Ovary (tissue), 9 donors: Measurements from ENCODE around the gene NFKBIL1. TPM values are rescaled to one million over a fixed set of nuclear protein-coding genes. Genes with fewer than 3 reads are reported as not detected.

Experiments
- DNase-seq, 5 donors: peaks; one replicate each; pipeline ENCODE4 v3.0.0-alpha.2; 2019 to 2020
- H3K27ac ChIP-seq, 2 donors: fragments of 200-600 bp; one replicate each; pipeline versions ENCODE4 v1.5.1 to v1.8.0; 2019 to 2022
- H3K27me3 ChIP-seq: fragments of 200-600 bp; one replicate; pipeline ENCODE4 v1.8.0; 2022
- H3K36me3 ChIP-seq: fragments of 200-600 bp; sonication (generic); one replicate; pipeline ENCODE4 v1.5.1; 2019
- H3K4me1 ChIP-seq: one replicate; pipeline ENCODE4 v1.8.1; 2013; ENCODE audit warnings: mild to moderate bottlenecking, moderate library complexity; ENCODE audit not compliant: insufficient read depth
- H3K4me3 ChIP-seq: fragments of 200-600 bp; sonication (generic); one replicate; pipeline ENCODE4 v1.5.1; 2017
- H3K9me3 ChIP-seq, 2 donors: fragments of 200-600 bp in 1 of 2; sonication (generic) in 1 of 2; one replicate each; pipeline versions ENCODE4 v1.5.1 to v1.8.1; 2013 to 2019; ENCODE audit warnings: mild to moderate bottlenecking in 1 of 2, moderate library complexity in 1 of 2
- EP300 ChIP-seq: sonication (generic); formaldehyde crosslinking; IDR thresholded peaks from one replicate; pipeline ENCODE4 v1.6.1; 2017; ENCODE audit warnings: antibody characterized with exemption
- POLR2A ChIP-seq: fragments of 450-650 bp; IDR thresholded peaks from one replicate; pipeline ENCODE4 v1.6.1; 2017; ENCODE audit warnings: antibody characterized with exemption, mild to moderate bottlenecking, moderate library complexity
- WGBS, 3 donors: extraction: QIAGEN DNeasy Blood & Tissue Kit in 1 of 3; methylation state at CpG; one replicate each; pipeline versions ENCODE4 v1.1.5 to v1.1.7; 2013 to 2017; 5-methylcytosine and 5-hydroxymethylcytosine counted together
- intact Hi-C, 4 donors: fragments of 100-400 bp; cut with DNase I; formaldehyde crosslinking; loops; one replicate each; pipeline versions ENCODE4 v1.11.0 to v1.15.1; 2022 to 2023
- polyA plus RNA-seq, 2 donors: library from polyadenylated mRNA; stranded (reverse); fragments of 200-250 nt in 1 of 2; fragments of 350-450 nt in 1 of 2; fragmentation: Illumina TruSeq in 1 of 2; extraction: RNeasy Lipid Tissue Mini Kit (QIAGEN cat#74804) in 1 of 2; gene quantifications; one replicate each; pipeline ENCODE4 v1.2.3, GENCODE V29; 2013 to 2014
- total RNA-seq, 7 donors: library from RNA; depleted of rRNA in 2 of 7; stranded (reverse); fragments of >200 nt in 2 of 7; fragmentation: NEBNext Ultra II Directional in 3 of 7; extraction: Animal tissue kit (Norgen Biotek cat#: 25700) in 3 of 7; gene quantifications; one replicate each; pipeline versions ENCODE4 v1.1.0 to v1.2.4, GENCODE V29; 2016 to 2023
- TF ChIP-seq, protein P1 (sequence below), 3 donors: fragments of 450-650 bp in 2 of 3; fragments of 200-600 bp in 1 of 3; IDR thresholded peaks; one replicate each; pipeline versions ENCODE4 v1.5.1 to v1.8.0; 2016 to 2022; ENCODE audit warnings: antibody characterized with exemption in 3 of 3, mild to moderate bottlenecking in 1 of 3
- donor health status: DM: no; HTN: no; CAD: no; lungs with moderate emphysema.
- donor health status: DM: no; HTN: no; CAD: no.
- donor health status: Bipolar disorder and iron deficiency.
- donor health status: DM: yes; HTN: yes; CAD: no.
- donor health status: DM: no; HTN: no; CAD: no.
- donor health status: DM: yes; HTN: yes; CAD: no.

NFKBIL1 gene
- total and polyA plus RNA-seq, 9 donors = 8.2 to 46.0 (median 27.5) TPM

- H3K4me1 ChIP-seq = peaks cover 5% of the 10 kb centered on the region
- 85 to 88% (median 88%) methylated on average over 19 of the region's 19 CpGs for WGBS, 3 donors
- no peak overlapping the region for H3K27ac ChIP-seq
Measured at GRCh38 chr6:31576897-31577578, 29.6 kb downstream of the NFKBIL1 start.

DNA sequence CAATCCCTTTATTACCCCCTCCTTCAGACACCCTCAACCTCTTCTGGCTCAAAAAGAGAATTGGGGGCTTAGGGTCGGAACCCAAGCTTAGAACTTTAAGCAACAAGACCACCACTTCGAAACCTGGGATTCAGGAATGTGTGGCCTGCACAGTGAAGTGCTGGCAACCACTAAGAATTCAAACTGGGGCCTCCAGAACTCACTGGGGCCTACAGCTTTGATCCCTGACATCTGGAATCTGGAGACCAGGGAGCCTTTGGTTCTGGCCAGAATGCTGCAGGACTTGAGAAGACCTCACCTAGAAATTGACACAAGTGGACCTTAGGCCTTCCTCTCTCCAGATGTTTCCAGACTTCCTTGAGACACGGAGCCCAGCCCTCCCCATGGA is 30.2 kb downstream of the NFKBIL1 start:
- Histone ChIP-seq H3K4me1 (peaks cover 5% of the 10 kb centered on the region), H3K36me3 (no peaks in the 10 kb centered on the region), H3K27me3 (no peaks in the 10 kb centered on the region), H3K4me3 (no peak overlapping the region), H3K9me3 (no peaks in the 10 kb centered on the region), H3K27ac (no peak overlapping the region)
- intact Hi-C loops = no loop called here
- TF ChIP-seq POLR2A (no peak), EP300 (no peak)
- TF ChIP-seq, protein P1, sequence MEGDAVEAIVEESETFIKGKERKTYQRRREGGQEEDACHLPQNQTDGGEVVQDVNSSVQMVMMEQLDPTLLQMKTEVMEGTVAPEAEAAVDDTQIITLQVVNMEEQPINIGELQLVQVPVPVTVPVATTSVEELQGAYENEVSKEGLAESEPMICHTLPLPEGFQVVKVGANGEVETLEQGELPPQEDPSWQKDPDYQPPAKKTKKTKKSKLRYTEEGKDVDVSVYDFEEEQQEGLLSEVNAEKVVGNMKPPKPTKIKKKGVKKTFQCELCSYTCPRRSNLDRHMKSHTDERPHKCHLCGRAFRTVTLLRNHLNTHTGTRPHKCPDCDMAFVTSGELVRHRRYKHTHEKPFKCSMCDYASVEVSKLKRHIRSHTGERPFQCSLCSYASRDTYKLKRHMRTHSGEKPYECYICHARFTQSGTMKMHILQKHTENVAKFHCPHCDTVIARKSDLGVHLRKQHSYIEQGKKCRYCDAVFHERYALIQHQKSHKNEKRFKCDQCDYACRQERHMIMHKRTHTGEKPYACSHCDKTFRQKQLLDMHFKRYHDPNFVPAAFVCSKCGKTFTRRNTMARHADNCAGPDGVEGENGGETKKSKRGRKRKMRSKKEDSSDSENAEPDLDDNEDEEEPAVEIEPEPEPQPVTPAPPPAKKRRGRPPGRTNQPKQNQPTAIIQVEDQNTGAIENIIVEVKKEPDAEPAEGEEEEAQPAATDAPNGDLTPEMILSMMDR (IDR thresholded peaks at IDR 0.05) = no peak
- 79 to 95% (median 85%) methylated on average over 3 of the region's 3 CpGs for WGBS, 3 donors
- no peak for DNase-seq

More at GRCh38 chr6:31576897-31577578, 29.6 kb downstream of the NFKBIL1 start:
- H3K9me3 ChIP-seq = no peaks in the 10 kb centered on the region
- no peaks in the 10 kb centered on the region for H3K27me3 ChIP-seq
- H3K36me3 ChIP-seq = no peaks in the 10 kb centered on the region
- no peak overlapping the region for H3K4me3 ChIP-seq
- intact Hi-C loops = no loop called here
- DNase-seq = no peak
- TF ChIP-seq, protein P1 (IDR thresholded peaks at IDR 0.05) = no peak
- no peak for TF ChIP-seq EP300
- no peak for TF ChIP-seq POLR2A

DNA sequence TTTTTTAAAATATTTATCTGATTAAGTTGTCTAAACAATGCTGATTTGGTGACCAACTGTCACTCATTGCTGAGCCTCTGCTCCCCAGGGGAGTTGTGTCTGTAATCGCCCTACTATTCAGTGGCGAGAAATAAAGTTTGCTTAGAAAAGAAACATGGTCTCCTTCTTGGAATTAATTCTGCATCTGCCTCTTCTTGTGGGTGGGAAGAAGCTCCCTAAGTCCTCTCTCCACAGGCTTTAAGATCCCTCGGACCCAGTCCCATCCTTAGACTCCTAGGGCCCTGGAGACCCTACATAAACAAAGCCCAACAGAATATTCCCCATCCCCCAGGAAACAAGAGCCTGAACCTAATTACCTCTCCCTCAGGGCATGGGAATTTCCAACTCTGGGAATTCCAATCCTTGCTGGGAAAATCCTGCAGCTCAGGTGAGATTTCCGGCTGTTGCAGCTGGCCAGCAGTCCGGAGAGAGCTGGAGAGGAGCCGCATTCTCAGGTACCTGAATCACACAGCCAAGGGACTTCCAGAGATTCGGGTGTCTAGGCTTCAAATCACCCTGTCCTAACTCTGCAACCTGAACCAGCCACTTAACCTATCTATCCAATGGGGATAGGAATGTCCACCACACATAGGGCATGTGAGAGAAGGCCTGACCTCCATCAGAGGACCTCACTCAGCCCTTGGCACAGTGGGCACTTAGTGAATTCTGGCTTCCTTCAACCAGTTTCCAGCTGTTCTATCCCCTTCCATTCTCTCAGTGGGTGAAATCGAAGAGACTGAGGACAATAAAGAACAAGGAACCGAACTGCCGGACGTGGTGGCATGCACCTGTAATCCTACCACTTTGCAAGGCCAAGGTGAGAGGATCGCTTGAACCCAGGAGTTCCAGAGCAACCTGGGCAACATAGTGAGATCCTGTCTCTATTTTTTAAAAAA is 31.0 kb downstream of the NFKBIL1 start:
- H3K9me3 ChIP-seq = no peaks in the 10 kb centered on the region
- intact Hi-C loops = no loop called here
- TF ChIP-seq POLR2A (no peak), EP300 (no peak)
- TF ChIP-seq, protein P1 (IDR thresholded peaks at IDR 0.05) = no peak

DNA sequence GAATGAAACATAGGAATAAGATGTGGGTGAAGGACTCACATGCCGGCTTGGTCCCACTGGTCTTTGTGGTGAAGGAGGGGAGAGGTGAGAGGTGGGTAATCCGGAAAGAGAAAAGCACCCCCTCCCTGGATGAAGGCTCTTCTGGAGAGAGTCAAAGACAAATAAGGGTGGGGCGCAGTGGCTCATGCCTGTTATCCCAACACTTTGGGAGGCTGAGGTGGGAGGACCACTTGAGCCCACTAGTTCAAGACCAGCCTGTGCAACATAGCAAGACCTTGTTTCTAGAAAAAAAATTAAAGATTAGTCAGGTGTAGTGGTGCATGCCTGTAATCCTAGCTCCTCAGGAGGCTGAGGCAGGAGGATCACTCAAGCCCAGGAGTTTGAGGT is 31.7 kb downstream of the NFKBIL1 start:
- no peak for DNase-seq
- peaks cover 5% of the 10 kb centered on the region for H3K4me1 ChIP-seq
- TF ChIP-seq, protein P1 (IDR thresholded peaks at IDR 0.05) = no peak
- TF ChIP-seq EP300 (no peak), POLR2A (no peak)
- H3K27me3 ChIP-seq = no peaks in the 10 kb centered on the region
- H3K4me3 ChIP-seq = no peak overlapping the region
- H3K36me3 ChIP-seq = no peaks in the 10 kb centered on the region
- no peaks in the 10 kb centered on the region for H3K9me3 ChIP-seq
- intact Hi-C loops = no loop called here
- H3K27ac ChIP-seq = no peak overlapping the region
- WGBS, 3 donors = 85 to 89% (median 86%) methylated on average over 3 of the region's 3 CpGs

More for the DNA sequence above, 31.0 kb downstream of the NFKBIL1 start:
- Histone ChIP-seq H3K4me1 (peaks cover 5% of the 10 kb centered on the region), H3K27me3 (no peaks in the 10 kb centered on the region), H3K4me3 (no peak overlapping the region), H3K27ac (no peak overlapping the region), H3K36me3 (no peaks in the 10 kb centered on the region)
- DNase-seq = no peak
- WGBS, 3 donors = 82 to 86% (median 86%) methylated on average over 12 of the region's 12 CpGs
